GM23338 (cell line): ENCODE measurements around the gene HHAT. TPM values are rescaled to one million over a fixed set of nuclear protein-coding genes. Genes with fewer than 3 reads are reported as not detected.

Source experiments
- ATAC-seq: fragments of 200-7000 bp; cut with Tn5 transposase; 3 replicates; pipeline ENCODE4 v1.9.1; 2020
- DNase-seq: peaks from one replicate; pipeline ENCODE4 v3.0.0-alpha.2; 2015; ENCODE audit warnings: low spot score
- H2AFZ ChIP-seq: fragments of 200-600 bp; sonication (generic); 2 replicates; pipeline ENCODE4 v1.8.0; 2016; ENCODE audit warnings: antibody characterized with exemption, mild to moderate bottlenecking, moderate library complexity
- H3F3A ChIP-seq: fragments of 200-600 bp; sonication (generic); replicated peaks from 2 replicates; pipeline ENCODE4 v1.8.0; 2017; ENCODE audit warnings: antibody characterized with exemption, mixed run types, low read depth
- H3K27ac ChIP-seq: fragments of 200-600 bp; sonication (generic); 2 replicates; pipeline ENCODE4 v1.6.1; 2016; ENCODE audit warnings: low read depth
- H3K27me3 ChIP-seq: fragments of 200-600 bp; sonication (generic); 2 replicates; pipeline ENCODE4 v1.8.0; 2016; ENCODE audit warnings: mild to moderate bottlenecking, mixed run types, moderate library complexity; ENCODE audit not compliant: insufficient read depth
- H3K36me3 ChIP-seq: fragments of 200-600 bp; sonication (generic); 2 replicates; pipeline ENCODE4 v1.8.0; 2016; ENCODE audit warnings: mild to moderate bottlenecking; ENCODE audit not compliant: insufficient read depth
- H3K4me1 ChIP-seq: fragments of 200-600 bp; sonication (generic); 2 replicates; pipeline ENCODE4 v1.8.0; 2016; ENCODE audit warnings: mild to moderate bottlenecking, moderate library complexity; ENCODE audit not compliant: insufficient read depth
- H3K4me2 ChIP-seq: fragments of 200-600 bp; sonication (generic); 2 replicates; pipeline ENCODE4 v1.7.1; 2017; ENCODE audit warnings: mixed run types
- H3K4me3 ChIP-seq: fragments of 200-600 bp; sonication (generic); 2 replicates; pipeline ENCODE4 v1.6.1; 2016; ENCODE audit warnings: mixed run types
- H3K79me2 ChIP-seq: fragments of 200-600 bp; sonication (generic); replicated peaks from 2 replicates; pipeline ENCODE4 v1.8.0; 2017; ENCODE audit warnings: mild to moderate bottlenecking; ENCODE audit not compliant: insufficient read depth
- H3K9me2 ChIP-seq: fragments of 200-600 bp; sonication (generic); 2 replicates; pipeline ENCODE4 v1.8.0; 2017; ENCODE audit not compliant: insufficient read depth
- H4K20me1 ChIP-seq: fragments of 200-600 bp; sonication (generic); replicated peaks from 2 replicates; pipeline ENCODE4 v1.8.0; 2017; ENCODE audit warnings: mild to moderate bottlenecking; ENCODE audit not compliant: insufficient read depth
- H3K27ac Mint-ChIP-seq: 2 replicates; pipeline ENCODE4 v1.8.0; 2020; ENCODE audit warnings: inconsistent platforms, mild to moderate bottlenecking, moderate library complexity, mixed read lengths
- H3K27me3 Mint-ChIP-seq: 3 replicates; pipeline ENCODE4 v1.8.0; 2022; ENCODE audit warnings: low read depth, mild to moderate bottlenecking, moderate library complexity, mixed read lengths, inconsistent platforms; ENCODE audit not compliant: insufficient read depth, poor library complexity
- H3K36me3 Mint-ChIP-seq: 3 replicates; pipeline ENCODE4 v1.8.0; 2021; ENCODE audit warnings: low read depth, mild to moderate bottlenecking, inconsistent platforms, moderate library complexity, mixed read lengths
- H3K4me1 Mint-ChIP-seq: 3 replicates; pipeline ENCODE4 v1.8.0; 2020; ENCODE audit warnings: mild to moderate bottlenecking, inconsistent platforms, mixed read lengths
- H3K4me3 Mint-ChIP-seq: 3 replicates; pipeline ENCODE4 v1.8.0; 2021; ENCODE audit warnings: moderate library complexity, mild to moderate bottlenecking, inconsistent platforms, mixed read lengths
- H3K9me3 Mint-ChIP-seq: 3 replicates; pipeline ENCODE4 v1.8.0; 2020; ENCODE audit warnings: moderate library complexity, mild to moderate bottlenecking, inconsistent platforms, mixed read lengths
- CREB1 ChIP-seq: fragments of 250-450 bp; sonication (Bioruptor Pico); IDR thresholded peaks from 2 replicates; pipeline ENCODE4 v1.5.0; 2020; ENCODE audit warnings: low read depth, mild to moderate bottlenecking, moderate library complexity
- CTCF ChIP-seq, 2 experiments: fragments of 200-600 bp in 1 of 2; sonication (generic) in 1 of 2; conservative IDR thresholded peaks; 2 replicates each; pipeline versions ENCODE4 v1.5.1 to v1.6.1; 2016 to 2017; ENCODE audit warnings: antibody characterized with exemption in 2 of 2, low read depth in 2 of 2, mild to moderate bottlenecking in 2 of 2, moderate library complexity in 1 of 2
- EZH2 ChIP-seq: fragments of 200-600 bp; sonication (generic); IDR thresholded peaks from one replicate; pipeline ENCODE4 v1.8.0; 2017; ENCODE audit warnings: antibody characterized with exemption, mild to moderate bottlenecking, low read depth; ENCODE audit not compliant: unreplicated experiment
- EZH2phosphoT487 ChIP-seq: fragments of 200-600 bp; sonication (generic); IDR thresholded peaks from one replicate; pipeline ENCODE4 v1.8.1; 2018; ENCODE audit warnings: antibody characterized with exemption; ENCODE audit not compliant: unreplicated experiment
- JUNB ChIP-seq: IDR thresholded peaks from one replicate; pipeline ENCODE4 v1.6.1; 2016; ENCODE audit warnings: antibody characterized with exemption; ENCODE audit not compliant: unreplicated experiment
- NANOG ChIP-seq: IDR thresholded peaks from 2 replicates; pipeline ENCODE4 v1.6.1; 2016; ENCODE audit warnings: antibody characterized with exemption, borderline replicate concordance
- POLR2AphosphoS5 ChIP-seq: IDR thresholded peaks from 2 replicates; pipeline ENCODE4 v1.6.1; 2016; ENCODE audit warnings: antibody characterized with exemption, low read depth
- STAT1 ChIP-seq: IDR thresholded peaks from one replicate; pipeline ENCODE4 v1.6.1; 2016; ENCODE audit warnings: antibody characterized with exemption; ENCODE audit not compliant: unreplicated experiment
- ZNF114 ChIP-seq: fragments of 250-450 bp; sonication (Bioruptor Pico); IDR thresholded peaks from 2 replicates; pipeline ENCODE4 v1.5.0; 2020; ENCODE audit warnings: mild to moderate bottlenecking, moderate library complexity
- ZNF462 ChIP-seq: fragments of 250-450 bp; sonication (Bioruptor Pico); IDR thresholded peaks from 2 replicates; pipeline ENCODE4 v1.5.0; 2020; ENCODE audit warnings: mild to moderate bottlenecking, moderate library complexity
- polyA plus RNA-seq: library from polyadenylated mRNA; unstranded; fragments of >200 nt; fragmentation: Nextera tagmentation; extraction: Ambion mirVana; gene quantifications from 2 replicates; pipeline ENCODE4 v1.2.1, GENCODE V29; 2016
- total RNA-seq: library from RNA; depleted of rRNA; stranded (reverse); fragments of >200 nt; shearing (Covaris generic); gene quantifications from 2 replicates; pipeline ENCODE4 v1.2.3, GENCODE V29; 2014
- TF ChIP-seq, protein P1 (sequence below): IDR thresholded peaks from 2 replicates; pipeline ENCODE4 v1.6.1; 2016; ENCODE audit warnings: antibody characterized with exemption
- TF ChIP-seq, protein P2 (sequence below): IDR thresholded peaks from one replicate; pipeline ENCODE4 v1.6.1; 2018; ENCODE audit warnings: antibody characterized with exemption; ENCODE audit not compliant: unreplicated experiment

Gene HHAT
- total and polyA plus RNA-seq, 2 experiments from 2014 or later: 0.11 to 0.66 TPM

DNA sequence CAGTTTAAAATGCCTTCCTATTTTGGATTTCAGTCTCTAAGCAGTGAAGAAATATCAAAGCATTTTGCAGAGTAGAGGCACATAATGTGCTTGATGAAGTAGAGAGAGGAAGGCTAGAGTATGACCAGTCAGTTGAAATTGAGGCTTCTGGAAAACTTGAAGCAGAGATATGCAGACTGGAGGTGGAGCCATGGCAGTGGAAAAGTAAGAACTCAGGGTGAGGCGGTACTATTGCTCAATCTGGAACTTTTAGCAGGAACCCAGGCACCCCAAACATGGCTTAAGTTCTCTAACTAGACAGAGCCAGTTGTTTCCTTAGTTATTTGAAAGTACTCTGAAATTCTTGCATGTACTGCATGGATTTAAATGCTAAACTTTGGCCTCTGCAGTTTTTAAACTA lies 288.6 kb downstream of the HHAT start (continued):
- TF ChIP-seq, protein P1, sequence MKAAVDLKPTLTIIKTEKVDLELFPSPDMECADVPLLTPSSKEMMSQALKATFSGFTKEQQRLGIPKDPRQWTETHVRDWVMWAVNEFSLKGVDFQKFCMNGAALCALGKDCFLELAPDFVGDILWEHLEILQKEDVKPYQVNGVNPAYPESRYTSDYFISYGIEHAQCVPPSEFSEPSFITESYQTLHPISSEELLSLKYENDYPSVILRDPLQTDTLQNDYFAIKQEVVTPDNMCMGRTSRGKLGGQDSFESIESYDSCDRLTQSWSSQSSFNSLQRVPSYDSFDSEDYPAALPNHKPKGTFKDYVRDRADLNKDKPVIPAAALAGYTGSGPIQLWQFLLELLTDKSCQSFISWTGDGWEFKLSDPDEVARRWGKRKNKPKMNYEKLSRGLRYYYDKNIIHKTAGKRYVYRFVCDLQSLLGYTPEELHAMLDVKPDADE: no peak
- TF ChIP-seq NANOG (no peak), CTCF (conservative IDR thresholded peaks at IDR 0.05; ENCODE audit: low read depth in 2 of 2) (no peak), ZNF114 (no peak), POLR2AphosphoS5 (no peak)
- TF ChIP-seq, protein P2, sequence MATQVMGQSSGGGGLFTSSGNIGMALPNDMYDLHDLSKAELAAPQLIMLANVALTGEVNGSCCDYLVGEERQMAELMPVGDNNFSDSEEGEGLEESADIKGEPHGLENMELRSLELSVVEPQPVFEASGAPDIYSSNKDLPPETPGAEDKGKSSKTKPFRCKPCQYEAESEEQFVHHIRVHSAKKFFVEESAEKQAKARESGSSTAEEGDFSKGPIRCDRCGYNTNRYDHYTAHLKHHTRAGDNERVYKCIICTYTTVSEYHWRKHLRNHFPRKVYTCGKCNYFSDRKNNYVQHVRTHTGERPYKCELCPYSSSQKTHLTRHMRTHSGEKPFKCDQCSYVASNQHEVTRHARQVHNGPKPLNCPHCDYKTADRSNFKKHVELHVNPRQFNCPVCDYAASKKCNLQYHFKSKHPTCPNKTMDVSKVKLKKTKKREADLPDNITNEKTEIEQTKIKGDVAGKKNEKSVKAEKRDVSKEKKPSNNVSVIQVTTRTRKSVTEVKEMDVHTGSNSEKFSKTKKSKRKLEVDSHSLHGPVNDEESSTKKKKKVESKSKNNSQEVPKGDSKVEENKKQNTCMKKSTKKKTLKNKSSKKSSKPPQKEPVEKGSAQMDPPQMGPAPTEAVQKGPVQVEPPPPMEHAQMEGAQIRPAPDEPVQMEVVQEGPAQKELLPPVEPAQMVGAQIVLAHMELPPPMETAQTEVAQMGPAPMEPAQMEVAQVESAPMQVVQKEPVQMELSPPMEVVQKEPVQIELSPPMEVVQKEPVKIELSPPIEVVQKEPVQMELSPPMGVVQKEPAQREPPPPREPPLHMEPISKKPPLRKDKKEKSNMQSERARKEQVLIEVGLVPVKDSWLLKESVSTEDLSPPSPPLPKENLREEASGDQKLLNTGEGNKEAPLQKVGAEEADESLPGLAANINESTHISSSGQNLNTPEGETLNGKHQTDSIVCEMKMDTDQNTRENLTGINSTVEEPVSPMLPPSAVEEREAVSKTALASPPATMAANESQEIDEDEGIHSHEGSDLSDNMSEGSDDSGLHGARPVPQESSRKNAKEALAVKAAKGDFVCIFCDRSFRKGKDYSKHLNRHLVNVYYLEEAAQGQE: no peak

GRCh38 chr1:210618369-210618768 lies 289.7 kb downstream of the HHAT start:
- H3K36me3 Mint-ChIP-seq: no peaks in the 10 kb centered on the region
- ATAC-seq: no peak
- no peaks in the 10 kb centered on the region for H3K27me3 Mint-ChIP-seq
- no peak overlapping the region for H3K27ac Mint-ChIP-seq
- Histone ChIP-seq H4K20me1 (no peaks in the 10 kb centered on the region), H3F3A (no peaks in the 10 kb centered on the region), H3K4me3 (no peak overlapping the region), H2AFZ (no peak overlapping the region), H3K4me1 (no peaks in the 10 kb centered on the region), H3K4me2 (no peak overlapping the region), H3K79me2 (no peaks in the 10 kb centered on the region), H3K27me3 (no peaks in the 10 kb centered on the region), H3K9me2 (no peaks in the 10 kb centered on the region), H3K36me3 (no peaks in the 10 kb centered on the region), H3K27ac (no peak overlapping the region)
- no peaks in the 10 kb centered on the region for H3K4me1 Mint-ChIP-seq
- no peak for DNase-seq
- no peak overlapping the region for H3K4me3 Mint-ChIP-seq
- H3K9me3 Mint-ChIP-seq: no peaks in the 10 kb centered on the region
- TF ChIP-seq JUNB (no peak), STAT1 (no peak), POLR2AphosphoS5 (no peak), ZNF114 (no peak), EZH2 (no peak), EZH2phosphoT487 (no peak), NANOG (no peak), CREB1 (CRISPR knock-in tag) (no peak), ZNF462 (no peak)
- TF ChIP-seq, protein P1: no peak
